BE2C (cell line): ENCODE measurements around the gene AAGAB.

Experiments used
- DNase-seq: peaks from one replicate; pipeline ENCODE4 v3.0.0-alpha.2; 2020
- H3K27me3 ChIP-seq: fragments of 250-450 bp; sonication (Bioruptor Pico); 2 replicates; pipeline ENCODE4 v1.5.1; 2020; ENCODE audit warnings: mild to moderate bottlenecking
- H3K36me3 ChIP-seq: fragments of 250-450 bp; sonication (Bioruptor Pico); 2 replicates; pipeline ENCODE4 v1.5.1; 2020; ENCODE audit warnings: mild to moderate bottlenecking
- H3K4me1 ChIP-seq: fragments of 250-450 bp; sonication (Bioruptor Pico); 2 replicates; pipeline ENCODE4 v1.5.1; 2020
- H3K4me3 ChIP-seq: 2 replicates; pipeline ENCODE4 v1.5.1; 2011; ENCODE audit warnings: low read depth, low read length
- H3K9me3 ChIP-seq: fragments of 250-450 bp; sonication (Bioruptor Pico); 2 replicates; pipeline ENCODE4 v1.5.1; 2020
- CTCF ChIP-seq: IDR thresholded peaks from 2 replicates; pipeline ENCODE4 v1.5.1; 2012; ENCODE audit warnings: mild to moderate bottlenecking, low read depth, low read length

AAGAB gene

DNA sequence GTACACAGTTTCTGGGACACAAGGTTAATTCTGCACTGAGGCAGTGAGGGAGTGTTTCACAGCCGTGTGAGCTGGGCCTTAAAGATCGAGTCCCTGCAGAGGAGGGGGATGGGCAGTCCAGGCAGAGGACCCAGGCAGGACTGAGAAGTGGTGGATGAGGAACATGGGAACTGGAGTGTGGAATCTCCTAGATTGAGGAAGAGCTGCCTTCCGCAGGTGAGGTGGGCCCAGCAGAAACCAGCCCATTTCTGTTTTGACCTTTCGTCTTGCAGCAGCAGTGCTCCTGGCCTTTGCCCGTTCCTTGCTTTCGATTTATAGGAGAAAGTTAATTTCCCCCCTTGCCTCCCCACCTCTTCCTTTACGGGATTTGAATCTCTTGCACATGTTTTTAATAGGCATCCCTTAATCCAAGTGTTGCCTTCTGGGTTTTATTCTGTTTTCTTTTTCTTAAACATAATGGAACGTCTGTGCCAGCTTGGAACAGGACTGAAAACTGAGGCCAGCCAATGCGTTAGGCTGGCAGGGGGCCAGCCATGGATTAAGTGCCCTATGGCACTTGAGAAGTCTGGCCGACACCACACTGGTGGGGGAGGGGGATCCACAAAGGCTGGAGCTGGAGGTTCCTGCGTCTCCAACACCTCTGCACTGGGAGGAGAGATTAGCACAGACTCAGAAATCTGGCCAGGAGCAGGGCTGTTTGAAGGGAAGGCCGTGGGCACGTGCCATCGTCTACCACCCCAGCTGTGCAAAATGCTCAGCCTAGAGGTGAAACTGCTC, 78.1 kb downstream of the AAGAB start:
- no peak for DNase-seq
- Histone ChIP-seq H3K4me1 (peaks cover 4% of the 10 kb centered on the region), H3K36me3 (no peaks in the 10 kb centered on the region), H3K4me3 (no peak overlapping the region), H3K27me3 (no peaks in the 10 kb centered on the region), H3K9me3 (no peaks in the 10 kb centered on the region)
- TF ChIP-seq CTCF, result no peak

GRCh38 chr15:67175643-67176071, 78.8 kb downstream of the AAGAB start:
- Histone ChIP-seq H3K36me3 (no peaks in the 10 kb centered on the region), H3K27me3 (no peaks in the 10 kb centered on the region), H3K9me3 (no peaks in the 10 kb centered on the region), H3K4me1 (peaks cover 4% of the 10 kb centered on the region), H3K4me3 (no peak overlapping the region)
- no peak for TF ChIP-seq CTCF
- no peak for DNase-seq

DNA sequence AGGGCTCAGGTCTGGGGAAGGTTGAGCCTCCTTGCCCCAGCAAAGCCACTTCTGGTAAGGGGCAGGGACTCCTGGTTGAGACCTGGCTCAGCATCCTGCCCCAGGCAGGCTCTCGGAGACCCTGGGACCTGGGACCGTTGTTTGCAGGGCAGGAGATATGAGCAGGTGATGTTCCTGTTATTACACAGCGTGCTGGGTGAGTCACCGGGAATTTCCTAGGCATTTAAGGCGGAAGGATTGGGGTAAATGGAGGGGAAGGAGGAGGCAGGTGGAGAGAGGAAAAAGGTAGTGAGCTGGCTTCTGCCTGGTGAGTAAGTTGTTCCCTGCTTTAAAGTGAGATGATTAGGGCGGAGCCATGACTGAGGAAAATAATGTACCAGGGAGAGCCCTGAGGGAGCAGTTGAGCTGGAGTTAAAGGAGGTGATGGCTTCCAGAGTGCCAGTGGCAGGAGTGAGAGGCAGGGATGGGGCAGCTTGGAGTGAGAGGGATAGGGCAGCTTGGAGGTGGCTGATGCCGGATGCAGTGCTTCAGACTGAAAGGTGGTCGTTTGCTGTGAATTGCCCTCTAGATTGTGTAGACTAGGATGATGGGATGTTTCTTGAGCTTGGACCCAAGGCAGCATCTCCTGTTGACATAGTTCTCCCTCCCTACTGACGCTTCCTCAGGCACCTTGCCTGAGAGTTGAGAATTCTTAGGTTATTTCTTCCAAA, 79.4 kb downstream of the AAGAB start:
- Histone ChIP-seq H3K36me3 (no peaks in the 10 kb centered on the region), H3K4me3 (no peak overlapping the region), H3K27me3 (no peaks in the 10 kb centered on the region), H3K9me3 (no peaks in the 10 kb centered on the region), H3K4me1 (peaks cover 4% of the 10 kb centered on the region)
- no peak for TF ChIP-seq CTCF
- peak; percentile 52 for DNase-seq

DNA sequence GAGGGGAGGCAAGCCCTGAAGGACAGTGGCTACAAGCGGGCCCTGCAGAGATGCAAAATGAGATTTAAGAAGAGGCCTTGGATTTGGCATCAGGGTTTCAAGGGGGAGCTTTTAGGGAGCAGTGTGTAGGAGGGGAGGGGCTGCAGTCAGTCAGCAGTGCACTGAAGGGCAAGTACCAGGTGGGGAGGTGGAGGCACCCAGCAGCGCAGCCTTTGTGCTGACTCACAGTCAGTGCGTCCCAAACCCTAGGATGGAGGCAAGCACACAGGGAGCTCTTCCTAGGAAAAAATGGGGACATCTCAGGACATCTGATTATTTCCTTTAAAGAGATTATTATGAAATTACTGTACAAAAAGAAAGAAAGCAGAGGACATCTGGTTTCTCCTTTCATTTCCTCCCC, 80.0 kb downstream of the AAGAB start:
- Histone ChIP-seq H3K27me3 (no peaks in the 10 kb centered on the region), H3K4me3 (no peak overlapping the region), H3K4me1 (peaks cover 4% of the 10 kb centered on the region), H3K36me3 (no peaks in the 10 kb centered on the region), H3K9me3 (no peaks in the 10 kb centered on the region)
- no peak for DNase-seq
- TF ChIP-seq CTCF, result no peak

DNA sequence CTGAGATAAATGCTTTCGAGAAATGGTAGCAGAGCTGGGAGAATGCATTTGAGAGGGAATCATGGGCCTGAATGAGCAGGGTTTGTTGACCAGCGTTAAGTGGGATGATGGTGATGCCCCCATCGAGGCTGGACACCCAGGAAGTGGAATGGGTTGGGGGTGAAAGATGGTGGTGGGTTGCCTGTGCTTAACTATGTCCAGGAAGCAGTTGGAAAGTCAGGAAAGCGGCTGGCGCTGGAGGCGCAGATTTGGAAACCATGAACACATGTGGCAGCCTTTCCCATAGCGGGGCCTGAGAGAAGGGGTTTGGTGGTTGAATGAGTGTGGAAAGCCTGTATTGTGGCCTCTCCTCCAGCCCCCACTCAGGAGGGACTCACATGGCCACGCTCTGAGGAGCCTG, 80.7 kb downstream of the AAGAB start:
- H3K4me1 ChIP-seq, result peaks cover 4% of the 10 kb centered on the region

More for the DNA sequence above, 80.7 kb downstream of the AAGAB start:
- no peak overlapping the region for H3K4me3 ChIP-seq
- H3K9me3 ChIP-seq, result no peaks in the 10 kb centered on the region
- TF ChIP-seq CTCF, result no peak
- no peak for DNase-seq
- H3K27me3 ChIP-seq, result no peaks in the 10 kb centered on the region
- no peaks in the 10 kb centered on the region for H3K36me3 ChIP-seq
